Neural cell (in vitro differentiated cells): Measurements from ENCODE around the gene UGT1A1.
"Not testable (repeated sequence)": the region's sequence is repeated elsewhere in the genome, so short reads cannot be mapped to it uniquely, and the experiment has no call there.

ENCODE experiments used
- TAF1 ChIP-seq: IDR thresholded peaks from 2 replicates; pipeline ENCODE4 v1.6.1; 2012; ENCODE audit warnings: low read depth
- TF ChIP-seq, protein P1 (sequence below): fragments of 450-650 bp; IDR thresholded peaks from 2 replicates; pipeline ENCODE4 v1.5.1; 2014; ENCODE audit warnings: antibody characterized with exemption, mild to moderate bottlenecking, moderate library complexity; ENCODE audit not compliant: poor library complexity, severe bottlenecking

DNA sequence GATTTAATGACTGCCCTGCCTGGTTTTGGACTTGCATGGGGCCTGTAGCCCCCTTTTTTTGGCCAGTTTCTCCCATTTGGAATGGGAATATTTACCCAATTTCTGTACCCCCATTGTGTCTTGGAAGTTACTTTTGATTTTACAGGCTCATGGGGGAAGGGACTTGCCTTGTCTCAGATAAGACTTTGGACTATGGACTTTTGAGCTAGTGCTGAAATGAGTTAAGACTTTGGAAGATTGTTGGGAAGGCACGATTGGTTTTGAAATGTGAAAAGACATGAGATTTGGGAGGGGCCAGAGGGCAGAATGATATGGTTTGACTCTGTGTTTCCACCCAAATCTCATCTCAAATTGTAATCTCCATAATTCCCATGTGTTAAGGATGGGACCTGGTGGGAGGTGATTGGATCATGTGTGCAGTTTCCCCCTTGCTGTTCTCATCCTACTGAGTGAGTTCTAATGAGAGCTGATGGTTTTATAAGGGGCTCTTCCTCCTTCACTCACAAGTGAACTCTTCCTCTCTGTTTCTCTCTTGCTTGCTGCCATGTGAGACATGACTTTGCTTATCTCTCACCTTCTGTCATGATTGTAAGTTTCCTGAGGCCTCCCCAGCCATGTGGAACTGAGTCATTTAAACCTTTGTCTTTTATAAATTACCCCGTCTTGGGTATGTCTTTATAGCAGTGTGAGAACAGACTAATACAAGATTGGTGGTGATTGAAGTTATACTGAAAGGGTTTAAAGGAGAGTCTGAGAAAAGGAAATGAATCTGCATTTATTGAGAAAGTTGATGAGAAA is 8.7 kb upstream of the UGT1A1 start:
- TF ChIP-seq, protein P1, sequence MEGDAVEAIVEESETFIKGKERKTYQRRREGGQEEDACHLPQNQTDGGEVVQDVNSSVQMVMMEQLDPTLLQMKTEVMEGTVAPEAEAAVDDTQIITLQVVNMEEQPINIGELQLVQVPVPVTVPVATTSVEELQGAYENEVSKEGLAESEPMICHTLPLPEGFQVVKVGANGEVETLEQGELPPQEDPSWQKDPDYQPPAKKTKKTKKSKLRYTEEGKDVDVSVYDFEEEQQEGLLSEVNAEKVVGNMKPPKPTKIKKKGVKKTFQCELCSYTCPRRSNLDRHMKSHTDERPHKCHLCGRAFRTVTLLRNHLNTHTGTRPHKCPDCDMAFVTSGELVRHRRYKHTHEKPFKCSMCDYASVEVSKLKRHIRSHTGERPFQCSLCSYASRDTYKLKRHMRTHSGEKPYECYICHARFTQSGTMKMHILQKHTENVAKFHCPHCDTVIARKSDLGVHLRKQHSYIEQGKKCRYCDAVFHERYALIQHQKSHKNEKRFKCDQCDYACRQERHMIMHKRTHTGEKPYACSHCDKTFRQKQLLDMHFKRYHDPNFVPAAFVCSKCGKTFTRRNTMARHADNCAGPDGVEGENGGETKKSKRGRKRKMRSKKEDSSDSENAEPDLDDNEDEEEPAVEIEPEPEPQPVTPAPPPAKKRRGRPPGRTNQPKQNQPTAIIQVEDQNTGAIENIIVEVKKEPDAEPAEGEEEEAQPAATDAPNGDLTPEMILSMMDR = not testable (repeated sequence)
- TF ChIP-seq TAF1 = not testable (repeated sequence)
